SU-DHL-6 (cell line): ENCODE results near the gene CLIC6.

Source experiments
- H2AFZ ChIP-seq: fragments of 200-600 bp; sonication (generic); 2 replicates; pipeline ENCODE4 v1.6.1; 2014; ENCODE audit warnings: low read depth, mild to moderate bottlenecking, moderate library complexity, mixed read lengths, antibody characterized with exemption, low read length; ENCODE audit not compliant: severe bottlenecking
- H3F3A ChIP-seq: fragments of 200-600 bp; shearing (Covaris generic); 2 replicates; pipeline ENCODE4 v1.6.0; 2016; ENCODE audit warnings: antibody characterized with exemption, mild to moderate bottlenecking; ENCODE audit not compliant: insufficient read depth
- H3K27ac ChIP-seq: fragments of 200-600 bp; sonication (generic); 2 replicates; pipeline ENCODE4 v1.5.1; 2016; ENCODE audit warnings: low read depth, mild to moderate bottlenecking, low read length, moderate library complexity, mixed read lengths
- H3K27me3 ChIP-seq: fragments of 200-600 bp; sonication (generic), shearing (Covaris generic); 2 replicates; pipeline ENCODE4 v1.6.0; 2014; ENCODE audit warnings: mild to moderate bottlenecking, low read length
- H3K36me3 ChIP-seq: fragments of 200-600 bp; sonication (generic); 2 replicates; pipeline ENCODE4 v1.6.1; 2014; ENCODE audit warnings: mild to moderate bottlenecking, low read length, mixed read lengths
- H3K4me2 ChIP-seq: fragments of 300-600, 200-600 bp; shearing (Covaris generic), sonication (generic); 2 replicates; pipeline ENCODE4 v1.6.0; 2014; ENCODE audit warnings: low read length, low read depth, mild to moderate bottlenecking; ENCODE audit not compliant: poor library complexity, severe bottlenecking
- H3K4me3 ChIP-seq: fragments of 200-600 bp; sonication (generic); 2 replicates; pipeline ENCODE4 v1.5.1; 2014; ENCODE audit warnings: antibody characterized with exemption, low read length, mild to moderate bottlenecking, mixed read lengths; ENCODE audit not compliant: insufficient read depth, poor library complexity, severe bottlenecking
- H3K79me2 ChIP-seq: fragments of 200-600 bp; sonication (generic); 2 replicates; pipeline ENCODE4 v1.6.1; 2014; ENCODE audit warnings: mild to moderate bottlenecking, low read length, moderate library complexity; ENCODE audit not compliant: insufficient read depth
- H3K9ac ChIP-seq: fragments of 200-600 bp; sonication (generic); 2 replicates; pipeline ENCODE4 v1.7.0; 2014; ENCODE audit warnings: mild to moderate bottlenecking, low read length
- H3K9me2 ChIP-seq: fragments of 200-600 bp; sonication (generic); replicated peaks from 2 replicates; pipeline ENCODE4 v1.6.1; 2014; ENCODE audit warnings: low read length; ENCODE audit not compliant: insufficient read depth
- H3K9me3 ChIP-seq: fragments of 200-600 bp; sonication (generic); 2 replicates; pipeline ENCODE4 v1.6.1; 2014; ENCODE audit warnings: low read length, mixed read lengths; ENCODE audit not compliant: insufficient read depth
- H4K20me1 ChIP-seq: fragments of 200-600 bp; sonication (generic); 2 replicates; pipeline ENCODE4 v1.6.1; 2014; ENCODE audit warnings: low read depth, mild to moderate bottlenecking, antibody characterized with exemption, low read length, moderate library complexity, mixed read lengths
- CTCF ChIP-seq: fragments of 200-600 bp; sonication (generic); IDR thresholded peaks from one replicate; pipeline ENCODE4 v1.5.1; 2017; ENCODE audit warnings: antibody characterized with exemption, mild to moderate bottlenecking, low read length, moderate library complexity; ENCODE audit not compliant: insufficient read depth, poor library complexity, severe bottlenecking
- EZH2phosphoT487 ChIP-seq: fragments of 200-600 bp; sonication (generic), shearing (Covaris generic); conservative IDR thresholded peaks from 2 replicates; pipeline ENCODE4 v1.6.1; 2018; ENCODE audit warnings: mild to moderate bottlenecking, antibody characterized with exemption, low read length, moderate library complexity, mixed read lengths

Gene CLIC6

GRCh38 chr21:34734696-34735095, 65.9 kb downstream of the CLIC6 start:
- Histone ChIP-seq H4K20me1 (no peaks in the 10 kb centered on the region), H3K9me2 (no peaks in the 10 kb centered on the region), H2AFZ (no peak overlapping the region), H3K4me2 (no peak overlapping the region), H3K36me3 (no peaks in the 10 kb centered on the region), H3K4me3 (no peak overlapping the region), H3K27me3 (no peaks in the 10 kb centered on the region), H3K79me2 (no peaks in the 10 kb centered on the region), H3F3A (no peaks in the 10 kb centered on the region), H3K27ac (no peak overlapping the region), H3K9ac (no peak overlapping the region), H3K9me3 (no peaks in the 10 kb centered on the region)
- TF ChIP-seq CTCF (no peak), EZH2phosphoT487 (no peak)

- Histone ChIP-seq H3K27ac (no peak overlapping the region), H3K9me2 (no peaks in the 10 kb centered on the region), H2AFZ (no peak overlapping the region), H4K20me1 (no peaks in the 10 kb centered on the region), H3K4me2 (no peak overlapping the region), H3K9ac (no peak overlapping the region), H3K4me3 (no peak overlapping the region), H3F3A (no peaks in the 10 kb centered on the region), H3K79me2 (no peaks in the 10 kb centered on the region), H3K9me3 (no peaks in the 10 kb centered on the region), H3K27me3 (no peaks in the 10 kb centered on the region), H3K36me3 (no peaks in the 10 kb centered on the region)
- TF ChIP-seq EZH2phosphoT487 (no peak), CTCF (no peak)
These were observed 67.5 kb downstream of the CLIC6 start for GRCh38 chr21:34736116-34736874.

- Histone ChIP-seq H3K27me3 (no peaks in the 10 kb centered on the region), H3K4me2 (no peak overlapping the region), H3K4me3 (no peak overlapping the region), H3K79me2 (no peaks in the 10 kb centered on the region), H3K9me3 (no peaks in the 10 kb centered on the region), H4K20me1 (no peaks in the 10 kb centered on the region), H3K36me3 (no peaks in the 10 kb centered on the region), H3K9ac (no peak overlapping the region), H3K27ac (no peak overlapping the region), H3F3A (no peaks in the 10 kb centered on the region), H2AFZ (no peak overlapping the region), H3K9me2 (no peaks in the 10 kb centered on the region)
- TF ChIP-seq EZH2phosphoT487 (no peak), CTCF (no peak)
These were observed 68.3 kb downstream of the CLIC6 start for GRCh38 chr21:34737115-34737514.
